HCT116 (cell line): Measurements from ENCODE around the gene ZNF488. TPM values are rescaled to one million over a fixed set of nuclear protein-coding genes. Genes with fewer than 3 reads are reported as not detected.

ENCODE experiments used
- ATAC-seq: fragments of 200-7000 bp; cut with Tn5 transposase; 2 replicates; pipeline ENCODE4 v1.9.1; 2020; ENCODE audit warnings: mild to moderate bottlenecking, moderate library complexity
- BruUV-seq: library from RNA; stranded (reverse); fragments of 400-500 nt; replicated peaks from 2 replicates; lab custom pipeline; 2021; lab: Mats Ljungman, UMichigan
- CTCF ChIA-PET: fragments of 300-600 bp; sonication (Branson Sonifier 250); formaldehyde crosslinking; loops from one replicate; lab custom pipeline; 2021; ENCODE audit warnings: antibody characterized with exemption; lab: Charles Lee
- POLR2A ChIA-PET: fragments of 300-600, 350-600 bp; sonication (Branson Sonifier 250); formaldehyde crosslinking; loops from one replicate; lab custom pipeline; 2021; ENCODE audit warnings: antibody characterized with exemption; lab: Charles Lee
- RAD21 ChIA-PET, 2 experiments: fragments of 300-600 bp; sonication (Branson Sonifier 250); formaldehyde crosslinking; loops; one replicate each; lab custom pipeline; 2023; ENCODE audit warnings: low total read pairs in 2 of 2; ENCODE audit not compliant: uncharacterized antibody in 2 of 2, unreplicated experiment in 2 of 2, low non-redundant PET in 1 of 2; lab: Charles Lee
- DNase-seq: peaks from one replicate; pipeline ENCODE4 v3.0.0-alpha.2; 2010; ENCODE audit warnings: low read depth, low spot score
- H2AFZ ChIP-seq: fragments of 200-600 bp; shearing (Covaris generic), sonication (generic); 2 replicates; pipeline ENCODE4 v1.6.1; 2017; ENCODE audit warnings: low read depth, mixed run types, mixed read lengths, antibody characterized with exemption, low read length; ENCODE audit not compliant: poor library complexity, severe bottlenecking
- H3K27ac ChIP-seq: 2 replicates; pipeline ENCODE4 v1.5.1; 2012; ENCODE audit warnings: low read depth, low read length
- H3K27me3 ChIP-seq: fragments of 200-600 bp; sonication (generic); 2 replicates; pipeline ENCODE4 v1.6.1; 2016; ENCODE audit warnings: mixed run types, low read length, mixed read lengths; ENCODE audit not compliant: insufficient read depth
- H3K36me3 ChIP-seq, 2 experiments: fragments of 200-500 bp in 1 of 2; fragments of 200-600 bp in 1 of 2; sonication (Bioruptor generic) in 1 of 2; sonication (generic) in 1 of 2; 2 replicates each; pipeline versions ENCODE4 v1.5.1 to v1.6.1; 2014 to 2016; ENCODE audit warnings: low read length in 2 of 2, inconsistent platforms in 1 of 2, mixed read lengths in 1 of 2, mixed run types in 1 of 2; ENCODE audit not compliant: insufficient read depth in 2 of 2, control insufficient read depth in 1 of 2
- H3K4me1 ChIP-seq, 2 experiments: fragments of 200-600 bp in 1 of 2; sonication (generic) in 1 of 2; 2 replicates each; pipeline versions ENCODE4 v1.5.1 to v1.6.1; 2012 to 2017; ENCODE audit warnings: low read length in 2 of 2, inconsistent platforms in 1 of 2, mild to moderate bottlenecking in 1 of 2, mixed read lengths in 1 of 2, mixed run types in 1 of 2, moderate library complexity in 1 of 2; ENCODE audit not compliant: insufficient read depth in 2 of 2, control insufficient read depth in 1 of 2
- H3K4me2 ChIP-seq: fragments of 200-600 bp; sonication (generic); 2 replicates; pipeline ENCODE4 v1.6.1; 2017; ENCODE audit warnings: mixed run types, low read length, mixed read lengths
- H3K4me3 ChIP-seq, 2 experiments: fragments of 200-600 bp in 1 of 2; sonication (generic) in 1 of 2; replicated peaks in 1 of 2; 2 replicates each; pipeline ENCODE4 v1.5.1; 2011 to 2016; ENCODE audit warnings: low read length in 2 of 2, control low read depth in 1 of 2, low read depth in 1 of 2, mild to moderate bottlenecking in 1 of 2, mixed read lengths in 1 of 2, mixed run types in 1 of 2
- H3K79me2 ChIP-seq: fragments of 200-600 bp; sonication (generic); 2 replicates; pipeline ENCODE4 v1.6.1; 2017; ENCODE audit warnings: mild to moderate bottlenecking, mixed run types, low read length, moderate library complexity, mixed read lengths; ENCODE audit not compliant: insufficient read depth
- H3K9ac ChIP-seq: fragments of 200-600 bp; sonication (generic); 2 replicates; pipeline ENCODE4 v1.6.1; 2016; ENCODE audit warnings: low read length, mixed read lengths
- H3K9me2 ChIP-seq: fragments of 200-600 bp; sonication (generic), shearing (Covaris generic); 2 replicates; pipeline ENCODE4 v1.6.1; 2017; ENCODE audit warnings: mixed run types, mild to moderate bottlenecking, moderate library complexity; ENCODE audit not compliant: insufficient read depth
- H3K9me3 ChIP-seq, 2 experiments: fragments of 200-500 bp in 1 of 2; fragments of 200-600 bp in 1 of 2; sonication (Bioruptor generic) in 1 of 2; sonication (generic) in 1 of 2; 2 replicates each; pipeline ENCODE4 v1.6.1; 2014 to 2017; ENCODE audit warnings: low read length in 2 of 2, mixed read lengths in 2 of 2, inconsistent platforms in 1 of 2, low read depth in 1 of 2, mild to moderate bottlenecking in 1 of 2, mixed run types in 1 of 2, moderate library complexity in 1 of 2; ENCODE audit not compliant: control insufficient read depth in 1 of 2, insufficient read depth in 1 of 2
- H4K20me1 ChIP-seq: fragments of 200-600 bp; sonication (generic), shearing (Covaris generic); 2 replicates; pipeline ENCODE4 v1.6.1; 2017; ENCODE audit warnings: mixed run types, mild to moderate bottlenecking, moderate library complexity; ENCODE audit not compliant: insufficient read depth
- ATF3 ChIP-seq: IDR thresholded peaks from 2 replicates; pipeline ENCODE4 v1.6.1; 2012
- CBX3 ChIP-seq: IDR thresholded peaks from 2 replicates; pipeline ENCODE4 v1.6.1; 2012; ENCODE audit warnings: low read depth
- CEBPB ChIP-seq: IDR thresholded peaks from 2 replicates; pipeline ENCODE4 v1.6.1; 2012; ENCODE audit warnings: low read depth
- CTCF ChIP-seq, 3 experiments: fragments of 200-600 bp in 1 of 3; sonication (generic) in 1 of 3; IDR thresholded peaks in 2 of 3; conservative IDR thresholded peaks in 1 of 3; 2 replicates each; pipeline ENCODE4 v1.5.1; 2012 to 2017; ENCODE audit warnings: low read depth in 2 of 3, low read length in 2 of 3, antibody characterized with exemption in 1 of 3, borderline replicate concordance in 1 of 3, control low read depth in 1 of 3, mild to moderate bottlenecking in 1 of 3, mixed read lengths in 1 of 3, mixed run types in 1 of 3, moderate library complexity in 1 of 3; ENCODE audit not compliant: insufficient read depth in 1 of 3
- EGR1 ChIP-seq: IDR thresholded peaks from 2 replicates; pipeline ENCODE4 v1.6.1; 2012; ENCODE audit warnings: low read depth
- ELF1 ChIP-seq: IDR thresholded peaks from 2 replicates; pipeline ENCODE4 v1.6.1; 2012; ENCODE audit warnings: low read depth, borderline replicate concordance
- EZH2phosphoT487 ChIP-seq: fragments of 200-600 bp; IDR thresholded peaks from 2 replicates; pipeline ENCODE4 v1.6.1; 2018; ENCODE audit warnings: antibody characterized with exemption, borderline replicate concordance
- FOSL1 ChIP-seq: IDR thresholded peaks from 2 replicates; pipeline ENCODE4 v1.6.1; 2012; ENCODE audit warnings: low read depth
- JUND ChIP-seq: IDR thresholded peaks from 2 replicates; pipeline ENCODE4 v1.6.1; 2012
- MAX ChIP-seq: IDR thresholded peaks from 2 replicates; pipeline ENCODE4 v1.6.1; 2012
- POLR2A ChIP-seq: IDR thresholded peaks from 2 replicates; pipeline ENCODE4 v1.7.0; 2011; ENCODE audit warnings: borderline replicate concordance; ENCODE audit not compliant: insufficient read depth, insufficient read length; ENCODE audit errors: extremely low read depth
- RAD21 ChIP-seq: IDR thresholded peaks from 2 replicates; pipeline ENCODE4 v1.6.1; 2012; ENCODE audit warnings: low read depth, mild to moderate bottlenecking
- REST ChIP-seq: IDR thresholded peaks from 2 replicates; pipeline ENCODE4 v1.6.1; 2012; ENCODE audit warnings: low read depth
- SIN3A ChIP-seq: IDR thresholded peaks from 2 replicates; pipeline ENCODE4 v1.6.1; 2012; ENCODE audit warnings: low read depth
- SP1 ChIP-seq: IDR thresholded peaks from 2 replicates; pipeline ENCODE4 v1.6.1; 2012; ENCODE audit warnings: low read depth
- SRF ChIP-seq: IDR thresholded peaks from 2 replicates; pipeline ENCODE4 v1.6.1; 2012; ENCODE audit warnings: low read depth
- TCF7L2 ChIP-seq: IDR thresholded peaks from 2 replicates; pipeline ENCODE4 v1.7.0; 2011; ENCODE audit warnings: borderline replicate concordance, inconsistent platforms; ENCODE audit not compliant: insufficient read depth, insufficient read length; ENCODE audit errors: extremely low read depth
- YY1 ChIP-seq: IDR thresholded peaks from 2 replicates; pipeline ENCODE4 v1.6.1; 2011; ENCODE audit warnings: low read length, low read depth, moderate library complexity, mild to moderate bottlenecking; ENCODE audit not compliant: insufficient replicate concordance; ENCODE audit errors: extremely low read depth
- ZBTB33 ChIP-seq: IDR thresholded peaks from 2 replicates; pipeline ENCODE4 v1.6.1; 2011; ENCODE audit warnings: mild to moderate bottlenecking, low read length, moderate library complexity; ENCODE audit not compliant: insufficient replicate concordance; ENCODE audit errors: extremely low read depth
- ZFX ChIP-seq: fragments of 450-650 bp; IDR thresholded peaks from 2 replicates; pipeline ENCODE4 v1.6.1; 2017
- intact Hi-C: fragments of 100-400 bp; cut with micrococcal nuclease; formaldehyde crosslinking; loops from 2 replicates; pipeline ENCODE4 v1.10.0; 2022
- total RNA-seq: library from RNA; stranded (reverse); gene quantifications from one replicate; pipeline ENCODE4 v1.2.1, GENCODE V29; 2021; ENCODE audit not compliant: unreplicated experiment

The ZNF488 gene
- total RNA-seq, 1 experiment from 2014 or later: 3.9 TPM

- Histone ChIP-seq H3K36me3 (no peaks in the 10 kb centered on the region), H2AFZ (no peak overlapping the region), H4K20me1 (no peaks in the 10 kb centered on the region), H3K4me2 (no peak overlapping the region), H3K4me1 (peaks cover 4 to 19% of the 10 kb centered on the region in 2 experiments; a peak in 2 of 4 replicates), H3K9ac (no peak overlapping the region)
- ChIA-PET RAD21 (no interaction called here), POLR2A (no interaction called here)
- TF ChIP-seq EGR1 (no peak), CEBPB (no peak), JUND (no peak), CBX3 (no peak), MAX (no peak), YY1 (no peak), TCF7L2 (no peak), EZH2phosphoT487 (no peak), REST (no peak), SIN3A (no peak), ATF3 (no peak), ZBTB33 (no peak), RAD21 (no peak), ELF1 (no peak), SP1 (no peak), SRF (no peak), POLR2A (no peak), ZFX (no peak), FOSL1 (no peak), CTCF (IDR thresholded peaks at IDR 0.05 in 2 of 3, conservative IDR thresholded peaks at IDR 0.05 in 1 of 3; ENCODE audit: borderline replicate concordance in 1 of 3, insufficient read depth in 1 of 3, low read depth in 2 of 3, low read length in 2 of 3) (no peak)
- TF ChIP-seq, all 23 proteins: peak for 0
- Histone ChIP-seq H3K27me3 (0 out of 2 replicates have a peak, but pooled peaks cover 9% of the 10 kb centered on the region), H3K9me3 (no peaks in the 10 kb centered on the region), H3K79me2 (no peaks in the 10 kb centered on the region), H3K4me3 (no peak overlapping the region), H3K27ac (no peak overlapping the region), H3K9me2 (no peaks in the 10 kb centered on the region)
- no TSS peak for BruUV-seq
- intact Hi-C loops: no loop called here
- no peak for ATAC-seq
- CTCF ChIA-PET: no interaction called here
- DNase-seq: no peak
Measured at GRCh38 chr10:47329855-47330254, 54.2 kb downstream of the ZNF488 start.
